GM18519 (cell line): ENCODE data around the gene PRKAG3.

Source experiments
- ATAC-seq: cut with Tn5 transposase; IDR thresholded peaks from one replicate; pipeline ENCODE4 v1.9.1; 2021; ENCODE audit warnings: mild to moderate bottlenecking, moderate library complexity; ENCODE audit not compliant: unreplicated experiment, low FRiP score

Gene PRKAG3

GRCh38 chr2:218816561-218817011 lies 15.0 kb downstream of the PRKAG3 start:
- no peak for ATAC-seq

- ATAC-seq = no peak
These were observed 16.0 kb downstream of the PRKAG3 start for GRCh38 chr2:218815649-218816048.

- no peak for ATAC-seq
These were observed 16.4 kb downstream of the PRKAG3 start for GRCh38 chr2:218815244-218815637.

- ATAC-seq = no peak
These were observed 16.9 kb downstream of the PRKAG3 start for GRCh38 chr2:218814540-218815243.

- no peak for ATAC-seq
These were observed 17.7 kb downstream of the PRKAG3 start for GRCh38 chr2:218813771-218814460.

- no peak for ATAC-seq
These were observed 18.7 kb downstream of the PRKAG3 start for GRCh38 chr2:218812861-218813260.

- no peak for ATAC-seq
These were observed 19.3 kb downstream of the PRKAG3 start for GRCh38 chr2:218812096-218812815.

- ATAC-seq = no peak
These were observed 20.2 kb downstream of the PRKAG3 start for GRCh38 chr2:218811382-218811781.

- ATAC-seq = no peak
These were observed 21.3 kb downstream of the PRKAG3 start for GRCh38 chr2:218810256-218810655.

- no peak for ATAC-seq
These were observed 22.1 kb downstream of the PRKAG3 start for GRCh38 chr2:218809515-218809914.

GRCh38 chr2:218807626-218808025 lies 24.0 kb downstream of the PRKAG3 start:
- ATAC-seq = no peak

- ATAC-seq = no peak
These were observed 25.1 kb downstream of the PRKAG3 start for GRCh38 chr2:218806346-218806978.

GRCh38 chr2:218805627-218806026 lies 26.0 kb downstream of the PRKAG3 start:
- no peak for ATAC-seq

- no peak for ATAC-seq
These were observed 26.8 kb downstream of the PRKAG3 start for GRCh38 chr2:218804817-218805216.

- no peak for ATAC-seq
These were observed 29.1 kb downstream of the PRKAG3 start for GRCh38 chr2:218802386-218802994.

GRCh38 chr2:218799990-218800389 lies 31.6 kb downstream of the PRKAG3 start:
- ATAC-seq = no peak

- no peak for ATAC-seq
These were observed 32.7 kb downstream of the PRKAG3 start for GRCh38 chr2:218798767-218799504.

GRCh38 chr2:218796691-218797090 lies 34.9 kb downstream of the PRKAG3 start:
- no peak for ATAC-seq

GRCh38 chr2:218792433-218792832 lies 39.2 kb downstream of the PRKAG3 start:
- ATAC-seq = no peak
